GM19463 (cell line): ENCODE data around the gene TMSB15A.
"Not testable (repeated sequence)": the region's sequence is repeated elsewhere in the genome, so short reads cannot be mapped to it uniquely, and the experiment has no call there.

Experiments
- ATAC-seq: cut with Tn5 transposase; IDR thresholded peaks from one replicate; pipeline ENCODE4 v1.9.1; 2021; ENCODE audit warnings: mild to moderate bottlenecking, moderate library complexity; ENCODE audit not compliant: unreplicated experiment

The TMSB15A gene

GRCh38 chrX:102515975-102516941 is at the start of gene TMSB15A:
TMSB15A (minus strand) TSS chrX:102516739.
- ATAC-seq: peak; percentile 96

- no peak for ATAC-seq
Observed at GRCh38 chrX:102560423-102561068, 44.0 kb upstream of the TMSB15A start.

GRCh38 chrX:102558607-102559006 is 42.1 kb upstream of the TMSB15A start:
- ATAC-seq: no peak

GRCh38 chrX:102548231-102548630 is 31.7 kb upstream of the TMSB15A start:
- ATAC-seq: no peak

- peak; percentile 88 for ATAC-seq
Observed at GRCh38 chrX:102546828-102547493, 30.4 kb upstream of the TMSB15A start.

GRCh38 chrX:102546175-102546574 is 29.6 kb upstream of the TMSB15A start:
- not testable (repeated sequence) for ATAC-seq

- no peak for ATAC-seq
Observed at GRCh38 chrX:102535958-102536357, 19.4 kb upstream of the TMSB15A start.

- ATAC-seq: no peak
Observed at GRCh38 chrX:102517326-102517725, 787 bp upstream of the TMSB15A start.

GRCh38 chrX:102514536-102514935 is 2.0 kb downstream of the TMSB15A start:
- no peak for ATAC-seq

- ATAC-seq: no peak
Observed at GRCh38 chrX:102498732-102499131, 17.8 kb downstream of the TMSB15A start.

- ATAC-seq: no peak
Observed at GRCh38 chrX:102491766-102492165, 24.8 kb downstream of the TMSB15A start.

GRCh38 chrX:102478765-102479164 is 37.8 kb downstream of the TMSB15A start:
- ATAC-seq: not testable (repeated sequence)

- ATAC-seq: not testable (repeated sequence)
Observed at GRCh38 chrX:102471762-102472220, 44.7 kb downstream of the TMSB15A start, which contains the start of gene TCP11X2. TCP11X2 (minus strand) TSS chrX:102471812.

- not testable (repeated sequence) for ATAC-seq
Observed at GRCh38 chrX:102470215-102470614, 46.3 kb downstream of the TMSB15A start.
